CD14-positive monocyte (primary cell): ENCODE data around the gene BTBD19. TPM values are rescaled to one million over a fixed set of nuclear protein-coding genes. Genes with fewer than 3 reads are reported as not detected.
A peak's percentile ranks its signal among the peaks of the same experiment; 100 is the strongest.

Experiments
- DNase-seq, 3 donors: peaks; one replicate each; pipeline ENCODE4 v3.0.0-alpha.2; 2011 to 2022
- H2AFZ ChIP-seq: 2 replicates; pipeline ENCODE4 v1.6.0; 2012; ENCODE audit warnings: mild to moderate bottlenecking, low read depth, low read length, inconsistent platforms; ENCODE audit not compliant: insufficient read depth, poor library complexity, severe bottlenecking
- H3K27ac ChIP-seq, 2 donors: 1 replicate in 1 of 2; 2 replicates in 1 of 2; pipeline ENCODE4 v1.5.1; 2012 to 2013; ENCODE audit warnings: low read length in 2 of 2, control low read depth in 1 of 2, inconsistent platforms in 1 of 2, low read depth in 1 of 2, mild to moderate bottlenecking in 1 of 2
- H3K27me3 ChIP-seq, 2 donors: one replicate each; pipeline versions ENCODE4 v1.6.0 to v1.6.1; 2011 to 2013; ENCODE audit warnings: low read length in 2 of 2; ENCODE audit not compliant: control insufficient read depth in 2 of 2, insufficient read depth in 2 of 2
- H3K36me3 ChIP-seq, 2 donors: replicated peaks in 1 of 2; 1 replicate in 1 of 2; 2 replicates in 1 of 2; pipeline versions ENCODE4 v1.5.1 to v1.6.1; 2012 to 2013; ENCODE audit warnings: low read length in 2 of 2, control low read depth in 1 of 2, inconsistent platforms in 1 of 2, mild to moderate bottlenecking in 1 of 2; ENCODE audit not compliant: insufficient read depth in 2 of 2, control insufficient read depth in 1 of 2
- H3K4me1 ChIP-seq, 2 donors: 1 replicate in 1 of 2; 2 replicates in 1 of 2; pipeline versions ENCODE4 v1.5.1 to v1.6.1; 2012 to 2013; ENCODE audit warnings: low read length in 2 of 2, control low read depth in 1 of 2, inconsistent platforms in 1 of 2, mild to moderate bottlenecking in 1 of 2, moderate library complexity in 1 of 2; ENCODE audit not compliant: insufficient read depth in 2 of 2, control insufficient read depth in 1 of 2
- H3K4me2 ChIP-seq: replicated peaks from 2 replicates; pipeline ENCODE3; 2012; ENCODE audit warnings: low read length, moderate library complexity, mild to moderate bottlenecking; ENCODE audit not compliant: poor library complexity, severe bottlenecking; ENCODE audit errors: extremely low read depth
- H3K4me3 ChIP-seq, 3 experiments: fragments of 200-600 bp in 1 of 3; sonication (generic) in 1 of 3; replicated peaks in 1 of 3; 1 replicate in 2 of 3; 2 replicates in 1 of 3; pipeline ENCODE4 v1.5.1; 2011 to 2013; ENCODE audit warnings: low read length in 3 of 3, mild to moderate bottlenecking in 3 of 3, control low read depth in 2 of 3, low read depth in 2 of 3, inconsistent platforms in 1 of 3, moderate library complexity in 1 of 3
- H3K79me2 ChIP-seq: 2 replicates; pipeline ENCODE4 v1.6.0; 2012; ENCODE audit warnings: mild to moderate bottlenecking, control low read depth, inconsistent platforms, low read length, moderate library complexity; ENCODE audit not compliant: insufficient read depth
- H3K9ac ChIP-seq: 2 replicates; pipeline ENCODE4 v1.6.0; 2017; ENCODE audit warnings: low read length, mild to moderate bottlenecking; ENCODE audit not compliant: insufficient read depth, poor library complexity, severe bottlenecking
- H3K9me3 ChIP-seq, 2 donors: replicated peaks in 1 of 2; 1 replicate in 1 of 2; 2 replicates in 1 of 2; pipeline versions ENCODE4 v1.5.1 to v1.6.1; 2012 to 2013; ENCODE audit warnings: low read length in 2 of 2, control low read depth in 1 of 2; ENCODE audit not compliant: control insufficient read depth in 1 of 2, insufficient read depth in 1 of 2
- H4K20me1 ChIP-seq: 2 replicates; pipeline ENCODE4 v1.6.0; 2012; ENCODE audit warnings: mild to moderate bottlenecking, low read length, control low read depth, moderate library complexity; ENCODE audit not compliant: insufficient read depth
- H3K27ac Mint-ChIP-seq, 7 donors: one replicate each; pipeline ENCODE4 v1.8.0; 2020; ENCODE audit warnings: mild to moderate bottlenecking in 7 of 7, mixed read lengths in 7 of 7, moderate library complexity in 6 of 7, inconsistent platforms in 2 of 7
- H3K27me3 Mint-ChIP-seq, 3 donors: one replicate each; pipeline ENCODE4 v1.8.0; 2021 to 2022; ENCODE audit warnings: low read depth in 3 of 3, mild to moderate bottlenecking in 3 of 3, mixed read lengths in 3 of 3, moderate library complexity in 3 of 3, inconsistent platforms in 1 of 3
- H3K36me3 Mint-ChIP-seq, 2 donors: one replicate each; pipeline ENCODE4 v1.8.0; 2020; ENCODE audit warnings: mixed read lengths in 2 of 2, inconsistent platforms in 1 of 2, mild to moderate bottlenecking in 1 of 2
- H3K4me1 Mint-ChIP-seq: one replicate; pipeline ENCODE4 v1.8.0; 2020; ENCODE audit warnings: mild to moderate bottlenecking, mixed read lengths
- H3K4me3 Mint-ChIP-seq, 2 donors: one replicate each; pipeline ENCODE4 v1.8.0; 2020; ENCODE audit warnings: mild to moderate bottlenecking in 2 of 2, mixed read lengths in 2 of 2, moderate library complexity in 1 of 2
- H3K9me3 Mint-ChIP-seq, 7 donors: one replicate each; pipeline ENCODE4 v1.8.0; 2020 to 2022; ENCODE audit warnings: mixed read lengths in 7 of 7, mild to moderate bottlenecking in 6 of 7, moderate library complexity in 6 of 7, inconsistent platforms in 2 of 7
- WGBS: methylation state at CpG from one replicate; pipeline ENCODE4 v1.1.5; 2013; ENCODE audit warnings: missing lambda C conversion rate; ENCODE audit not compliant: insufficient coverage; 5-methylcytosine and 5-hydroxymethylcytosine counted together
- intact Hi-C, 2 donors: fragments of 100-400 bp; cut with micrococcal nuclease; formaldehyde crosslinking; loops; one replicate each; pipeline versions ENCODE4 v1.15.0 to v1.15.1; 2023
- polyA plus RNA-seq, 3 donors: library from polyadenylated mRNA; depleted of rRNA in 1 of 3; unstranded in 2 of 3; stranded (reverse) in 1 of 3; fragments of 300-500 nt in 2 of 3; fragments of >200 nt in 1 of 3; fragmentation: Illumina TruSeq in 2 of 3; gene quantifications; 1 replicate in 2 of 3; 2 replicates in 1 of 3; pipeline ENCODE4 v1.2.3, GENCODE V29; 2012 to 2021
- TF ChIP-seq, protein P1 (sequence below): fragments of 200-600 bp; IDR thresholded peaks from one replicate; pipeline ENCODE4 v1.8.0; 2022; ENCODE audit warnings: antibody characterized with exemption, mild to moderate bottlenecking

BTBD19 gene
- polyA plus RNA-seq, 3 donors = 0.10 to 6.3 (median 0.73) TPM

DNA sequence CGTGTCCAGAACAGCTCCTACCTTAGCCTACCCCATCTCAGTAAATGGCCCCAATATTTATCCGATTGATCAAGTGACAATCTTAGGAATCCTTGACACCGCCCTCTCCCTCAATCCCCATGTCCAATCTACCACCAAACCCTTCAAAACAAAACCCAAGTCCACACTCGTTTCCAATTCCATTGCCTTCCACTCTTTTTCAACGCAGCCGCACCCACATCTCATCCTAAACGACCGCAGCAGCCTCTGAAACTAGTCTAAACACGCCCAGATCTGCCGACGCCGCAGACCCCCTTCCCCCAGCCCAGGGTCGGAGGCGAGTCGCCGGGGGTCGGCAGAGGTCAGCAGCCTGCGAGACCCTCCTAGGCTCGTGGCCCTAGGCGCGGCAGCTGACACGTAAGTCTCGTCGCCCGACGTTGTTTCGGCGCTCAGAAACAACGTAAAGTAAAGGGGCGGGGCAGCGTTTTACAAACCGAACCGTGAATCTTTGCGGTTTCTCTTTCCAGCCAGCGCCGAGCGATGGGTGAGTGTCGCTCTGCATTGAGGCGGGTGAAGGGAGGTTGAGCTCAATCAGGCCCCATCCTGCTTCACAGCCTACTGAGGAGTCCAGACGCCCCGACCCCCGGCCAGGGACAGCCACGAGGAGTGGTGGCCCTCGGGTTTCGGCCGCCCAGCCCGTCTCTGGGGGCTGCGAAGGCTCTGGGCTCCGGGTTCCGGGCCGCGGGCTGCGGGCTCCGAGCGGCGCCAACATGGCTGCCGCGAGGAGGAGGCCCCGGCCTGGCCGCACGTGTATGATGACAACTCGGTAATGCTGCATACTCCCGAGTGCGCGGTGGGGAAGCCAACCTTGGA lies 33.0 kb upstream of the BTBD19 start, which contains the start of gene RPS8:
TSS of gene RPS8 (plus strand) at position 463 of the 852 bp plus-strand sequence. CDS start at position 520, 57 bp downstream.
- DNase-seq = peak; percentile 88 to 91 (median 90)
- peaks cover 34% of the 10 kb centered on the region for H3K79me2 ChIP-seq
- H3K9me3 ChIP-seq = no peaks in the 10 kb centered on the region
- H3K27ac ChIP-seq = peak within 1 kb of the TSS; percentile 86 to 93
- WGBS = under 1% methylated on average over 65 of the region's 65 CpGs
- intact Hi-C loops = loop anchor here (2.0 to 10.0 kb wide), 5 partner anchors 33 to 527 kb away; partner anchors contain the start of genes EIF2B3 (in 1 of the 2) and RNU5D-1 (in 1 of the 2)
- Mint-ChIP-seq H3K9me3 (no peaks in the 10 kb centered on the region), H3K27me3 (no peaks in the 10 kb centered on the region), H3K4me3 (peak within 1 kb of the TSS; percentile 92 to 96), H3K36me3 (peaks cover 31 to 39% of the 10 kb centered on the region in 2 donors), H3K4me1 (peaks cover 34% of the 10 kb centered on the region), H3K27ac (peak within 1 kb of the TSS; percentile 96 to 100 (median 98))
- H3K36me3 ChIP-seq = peaks cover 29 to 38% of the 10 kb centered on the region in 2 donors
- peaks cover 23 to 31% of the 10 kb centered on the region in 2 donors for H3K4me1 ChIP-seq
- H4K20me1 ChIP-seq = peaks cover 37% of the 10 kb centered on the region
- H3K4me2 ChIP-seq = peak within 1 kb of the TSS; percentile 86
- TF ChIP-seq, protein P1, sequence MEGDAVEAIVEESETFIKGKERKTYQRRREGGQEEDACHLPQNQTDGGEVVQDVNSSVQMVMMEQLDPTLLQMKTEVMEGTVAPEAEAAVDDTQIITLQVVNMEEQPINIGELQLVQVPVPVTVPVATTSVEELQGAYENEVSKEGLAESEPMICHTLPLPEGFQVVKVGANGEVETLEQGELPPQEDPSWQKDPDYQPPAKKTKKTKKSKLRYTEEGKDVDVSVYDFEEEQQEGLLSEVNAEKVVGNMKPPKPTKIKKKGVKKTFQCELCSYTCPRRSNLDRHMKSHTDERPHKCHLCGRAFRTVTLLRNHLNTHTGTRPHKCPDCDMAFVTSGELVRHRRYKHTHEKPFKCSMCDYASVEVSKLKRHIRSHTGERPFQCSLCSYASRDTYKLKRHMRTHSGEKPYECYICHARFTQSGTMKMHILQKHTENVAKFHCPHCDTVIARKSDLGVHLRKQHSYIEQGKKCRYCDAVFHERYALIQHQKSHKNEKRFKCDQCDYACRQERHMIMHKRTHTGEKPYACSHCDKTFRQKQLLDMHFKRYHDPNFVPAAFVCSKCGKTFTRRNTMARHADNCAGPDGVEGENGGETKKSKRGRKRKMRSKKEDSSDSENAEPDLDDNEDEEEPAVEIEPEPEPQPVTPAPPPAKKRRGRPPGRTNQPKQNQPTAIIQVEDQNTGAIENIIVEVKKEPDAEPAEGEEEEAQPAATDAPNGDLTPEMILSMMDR = no peak
- H3K4me3 ChIP-seq = peak within 1 kb of the TSS; percentile 81 to 90 (median 86)
- H3K9ac ChIP-seq = peak within 1 kb of the TSS; percentile 90
- H3K27me3 ChIP-seq = no peaks in the 10 kb centered on the region
- peak within 1 kb of the TSS; percentile 88 for H2AFZ ChIP-seq

DNA sequence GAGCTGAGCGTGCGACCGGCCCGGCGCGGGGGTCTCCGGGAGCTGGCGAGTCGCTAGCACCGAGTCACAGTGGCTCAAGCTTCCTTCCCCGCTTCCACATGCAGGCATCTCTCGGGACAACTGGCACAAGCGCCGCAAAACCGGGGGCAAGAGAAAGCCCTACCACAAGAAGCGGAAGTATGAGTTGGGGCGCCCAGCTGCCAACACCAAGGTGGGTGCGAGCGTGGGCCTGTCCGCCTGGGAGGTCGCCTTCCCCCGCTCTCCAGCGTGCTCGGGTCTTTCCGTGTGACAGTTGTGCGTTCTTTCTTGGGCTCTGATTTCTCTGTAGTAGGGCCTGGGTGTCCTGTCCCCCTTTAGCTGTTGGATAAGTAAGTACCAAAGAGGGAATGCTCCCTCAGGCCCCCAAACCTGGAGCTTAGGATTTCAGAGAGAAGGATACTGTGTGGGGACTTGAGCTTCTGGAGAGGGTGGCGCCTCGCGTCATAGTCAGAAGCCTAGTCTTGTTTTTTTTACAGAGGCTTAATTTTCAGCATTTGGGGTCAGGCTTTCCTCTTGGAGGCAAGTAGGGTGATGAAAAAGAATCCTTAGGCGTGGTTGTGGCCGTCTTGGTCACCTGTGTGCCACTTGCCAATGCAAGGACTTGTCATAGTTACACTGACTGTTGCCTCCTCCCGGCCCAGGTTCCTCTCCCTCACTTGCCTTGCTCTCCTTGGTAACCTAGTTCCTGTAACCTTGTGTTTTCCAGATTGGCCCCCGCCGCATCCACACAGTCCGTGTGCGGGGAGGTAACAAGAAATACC lies 32.2 kb upstream of the BTBD19 start:
- peaks cover 34% of the 10 kb centered on the region for H3K4me1 Mint-ChIP-seq
- DNase-seq = peak in 2 of 3 donors; percentile 24 to 61
- Histone ChIP-seq H3K4me1 (peaks cover 23 to 31% of the 10 kb centered on the region in 2 donors), H2AFZ (peak overlapping the region; percentile 88), H3K36me3 (peaks cover 32 to 47% of the 10 kb centered on the region in 2 donors), H3K9ac (peak overlapping the region; percentile 90), H3K27me3 (no peaks in the 10 kb centered on the region), H3K9me3 (no peaks in the 10 kb centered on the region), H4K20me1 (peaks cover 43% of the 10 kb centered on the region), H3K4me2 (peak overlapping the region; percentile 86), H3K4me3 (peak overlapping the region; percentile 81 to 90 (median 86)), H3K79me2 (peaks cover 34% of the 10 kb centered on the region), H3K27ac (peak overlapping the region; percentile 86 to 93)
- TF ChIP-seq, protein P1 = no peak
- peak overlapping the region; percentile 92 to 100 (median 96) for H3K27ac Mint-ChIP-seq
- intact Hi-C loops = loop anchor here (2.0 to 10.0 kb wide), 5 partner anchors 34 to 526 kb away; partner anchors contain the start of genes EIF2B3 (in 1 of the 2) and RNU5D-1 (in 1 of the 2)
- H3K27me3 Mint-ChIP-seq = peaks cover 0 to 2% (median 0%) of the 10 kb centered on the region in 3 donors
- no peaks in the 10 kb centered on the region for H3K9me3 Mint-ChIP-seq
- peaks cover 38 to 47% of the 10 kb centered on the region in 2 donors for H3K36me3 Mint-ChIP-seq
- peak overlapping the region; percentile 92 to 96 for H3K4me3 Mint-ChIP-seq
- 8% methylated on average over 25 of the region's 36 CpGs for WGBS
